Lower leg skin (tissue), 3 donors: Measurements from ENCODE around the gene PRR7.

Experiments
- POLR2A ChIP-seq, 2 donors: fragments of 450-650 bp; IDR thresholded peaks; one replicate each; pipeline ENCODE4 v1.6.1; 2016 to 2017; ENCODE audit warnings: antibody characterized with exemption in 2 of 2, mild to moderate bottlenecking in 1 of 2, moderate library complexity in 1 of 2
- TF ChIP-seq, protein P1 (sequence below), 3 donors: fragments of 450-650 bp; IDR thresholded peaks; one replicate each; pipeline ENCODE4 v1.5.1; 2016; ENCODE audit warnings: antibody characterized with exemption in 3 of 3, mild to moderate bottlenecking in 3 of 3, moderate library complexity in 2 of 3

GRCh38 chr5:177443144-177443983 is 3.2 kb upstream of the PRR7 start:
- TF ChIP-seq, protein P1, sequence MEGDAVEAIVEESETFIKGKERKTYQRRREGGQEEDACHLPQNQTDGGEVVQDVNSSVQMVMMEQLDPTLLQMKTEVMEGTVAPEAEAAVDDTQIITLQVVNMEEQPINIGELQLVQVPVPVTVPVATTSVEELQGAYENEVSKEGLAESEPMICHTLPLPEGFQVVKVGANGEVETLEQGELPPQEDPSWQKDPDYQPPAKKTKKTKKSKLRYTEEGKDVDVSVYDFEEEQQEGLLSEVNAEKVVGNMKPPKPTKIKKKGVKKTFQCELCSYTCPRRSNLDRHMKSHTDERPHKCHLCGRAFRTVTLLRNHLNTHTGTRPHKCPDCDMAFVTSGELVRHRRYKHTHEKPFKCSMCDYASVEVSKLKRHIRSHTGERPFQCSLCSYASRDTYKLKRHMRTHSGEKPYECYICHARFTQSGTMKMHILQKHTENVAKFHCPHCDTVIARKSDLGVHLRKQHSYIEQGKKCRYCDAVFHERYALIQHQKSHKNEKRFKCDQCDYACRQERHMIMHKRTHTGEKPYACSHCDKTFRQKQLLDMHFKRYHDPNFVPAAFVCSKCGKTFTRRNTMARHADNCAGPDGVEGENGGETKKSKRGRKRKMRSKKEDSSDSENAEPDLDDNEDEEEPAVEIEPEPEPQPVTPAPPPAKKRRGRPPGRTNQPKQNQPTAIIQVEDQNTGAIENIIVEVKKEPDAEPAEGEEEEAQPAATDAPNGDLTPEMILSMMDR (IDR thresholded peaks at IDR 0.05): no peak
- TF ChIP-seq POLR2A (IDR thresholded peaks at IDR 0.05): no peak
